Neural progenitor cell (in vitro differentiated cells): Measurements from ENCODE around the gene RAB6D.

ENCODE experiments used
- EZH2 ChIP-seq: fragments of 200-600 bp; sonication (generic); IDR thresholded peaks from 2 replicates; pipeline ENCODE4 v1.6.1; 2017; ENCODE audit warnings: antibody characterized with exemption, mild to moderate bottlenecking, moderate library complexity
- TF ChIP-seq, protein P1 (sequence below): fragments of 200-600 bp; sonication (generic); IDR thresholded peaks from 2 replicates; pipeline ENCODE4 v1.5.1; 2017; ENCODE audit warnings: antibody characterized with exemption, mild to moderate bottlenecking

- TF ChIP-seq, protein P1, sequence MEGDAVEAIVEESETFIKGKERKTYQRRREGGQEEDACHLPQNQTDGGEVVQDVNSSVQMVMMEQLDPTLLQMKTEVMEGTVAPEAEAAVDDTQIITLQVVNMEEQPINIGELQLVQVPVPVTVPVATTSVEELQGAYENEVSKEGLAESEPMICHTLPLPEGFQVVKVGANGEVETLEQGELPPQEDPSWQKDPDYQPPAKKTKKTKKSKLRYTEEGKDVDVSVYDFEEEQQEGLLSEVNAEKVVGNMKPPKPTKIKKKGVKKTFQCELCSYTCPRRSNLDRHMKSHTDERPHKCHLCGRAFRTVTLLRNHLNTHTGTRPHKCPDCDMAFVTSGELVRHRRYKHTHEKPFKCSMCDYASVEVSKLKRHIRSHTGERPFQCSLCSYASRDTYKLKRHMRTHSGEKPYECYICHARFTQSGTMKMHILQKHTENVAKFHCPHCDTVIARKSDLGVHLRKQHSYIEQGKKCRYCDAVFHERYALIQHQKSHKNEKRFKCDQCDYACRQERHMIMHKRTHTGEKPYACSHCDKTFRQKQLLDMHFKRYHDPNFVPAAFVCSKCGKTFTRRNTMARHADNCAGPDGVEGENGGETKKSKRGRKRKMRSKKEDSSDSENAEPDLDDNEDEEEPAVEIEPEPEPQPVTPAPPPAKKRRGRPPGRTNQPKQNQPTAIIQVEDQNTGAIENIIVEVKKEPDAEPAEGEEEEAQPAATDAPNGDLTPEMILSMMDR: no peak
- TF ChIP-seq EZH2: no peak
Measured at GRCh38 chr2:131349021-131349420, 14.9 kb downstream of the RAB6D start.
